Testis (tissue), 3 donors: ENCODE results near the gene VPREB3. TPM values are rescaled to one million over a fixed set of nuclear protein-coding genes. Genes with fewer than 3 reads are reported as not detected.

Source experiments
- DNase-seq: peaks from one replicate; pipeline ENCODE4 v3.0.0-alpha.2; 2019
- H3K27ac ChIP-seq, 2 donors: fragments of 200-600 bp; sonication (generic); one replicate each; pipeline ENCODE4 v1.5.1; 2019
- H3K27me3 ChIP-seq: fragments of 200-600 bp; sonication (generic); one replicate; pipeline ENCODE4 v1.5.1; 2019
- H3K36me3 ChIP-seq: fragments of 200-600 bp; sonication (generic); one replicate; pipeline ENCODE4 v1.5.1; 2017; ENCODE audit warnings: low read depth; ENCODE audit errors: missing control alignments
- H3K4me1 ChIP-seq: fragments of 200-600 bp; sonication (generic); one replicate; pipeline ENCODE4 v1.5.1; 2019
- H3K4me3 ChIP-seq, 2 donors: fragments of 200-600 bp; sonication (generic); one replicate each; pipeline ENCODE4 v1.5.1; 2017 to 2019
- H3K9me3 ChIP-seq: fragments of 200-600 bp; sonication (generic); one replicate; pipeline ENCODE4 v1.5.1; 2017
- CTCF ChIP-seq, 3 experiments: fragments of 450-650 bp in 2 of 3; fragments of 200-600 bp in 1 of 3; sonication (generic) in 1 of 3; IDR thresholded peaks; one replicate each; pipeline ENCODE4 v1.5.1; 2016 to 2019; ENCODE audit warnings: antibody characterized with exemption in 3 of 3, mild to moderate bottlenecking in 2 of 3, moderate library complexity in 1 of 3
- POLR2A ChIP-seq: fragments of 450-650 bp; IDR thresholded peaks from one replicate; pipeline ENCODE4 v1.6.1; 2017; ENCODE audit warnings: antibody characterized with exemption, mild to moderate bottlenecking, moderate library complexity
- WGBS, 2 donors: methylation state at CpG; one replicate each; pipeline ENCODE4 v1.1.5; 2018; 5-methylcytosine and 5-hydroxymethylcytosine counted together
- intact Hi-C: fragments of 100-400 bp; cut with DNase I; formaldehyde crosslinking; loops from one replicate; pipeline ENCODE4 v1.15.1; 2023; ENCODE audit warnings: low total_unique reads
- polyA plus RNA-seq: library from polyadenylated mRNA; stranded (reverse); fragments of 350-450 nt; fragmentation: Illumina TruSeq; extraction: RNeasy Lipid Tissue Mini Kit (QIAGEN cat#74804); gene quantifications from one replicate; pipeline ENCODE4 v1.2.3, GENCODE V29; 2014; ENCODE audit warnings: low read depth, low replicate concordance; ENCODE audit not compliant: insufficient read depth
- total RNA-seq, 2 donors: library from RNA; depleted of rRNA; stranded (reverse); fragments of >200 nt; gene quantifications; one replicate each; pipeline ENCODE4 v1.2.3, GENCODE V29; 2016

VPREB3 gene
- total and polyA plus RNA-seq, 3 donors from 2014 or later, result 0.68 to 1.2 TPM; not detected in 1

- no peak for TF ChIP-seq POLR2A
- TF ChIP-seq CTCF (IDR thresholded peaks at IDR 0.05), result no peak
- Histone ChIP-seq H3K27me3 (no peaks in the 10 kb centered on the region), H3K27ac (no peak overlapping the region), H3K36me3 (no peaks in the 10 kb centered on the region), H3K4me3 (no peak overlapping the region), H3K9me3 (no peaks in the 10 kb centered on the region), H3K4me1 (no peaks in the 10 kb centered on the region)
- intact Hi-C loops, result no loop called here
- no peak for DNase-seq
- WGBS, 2 donors, result 87 to 92% methylated on average over 10 to 11 of the region's 11 CpGs
Observed at GRCh38 chr22:23777776-23778576, 23.8 kb upstream of the VPREB3 start.

DNA sequence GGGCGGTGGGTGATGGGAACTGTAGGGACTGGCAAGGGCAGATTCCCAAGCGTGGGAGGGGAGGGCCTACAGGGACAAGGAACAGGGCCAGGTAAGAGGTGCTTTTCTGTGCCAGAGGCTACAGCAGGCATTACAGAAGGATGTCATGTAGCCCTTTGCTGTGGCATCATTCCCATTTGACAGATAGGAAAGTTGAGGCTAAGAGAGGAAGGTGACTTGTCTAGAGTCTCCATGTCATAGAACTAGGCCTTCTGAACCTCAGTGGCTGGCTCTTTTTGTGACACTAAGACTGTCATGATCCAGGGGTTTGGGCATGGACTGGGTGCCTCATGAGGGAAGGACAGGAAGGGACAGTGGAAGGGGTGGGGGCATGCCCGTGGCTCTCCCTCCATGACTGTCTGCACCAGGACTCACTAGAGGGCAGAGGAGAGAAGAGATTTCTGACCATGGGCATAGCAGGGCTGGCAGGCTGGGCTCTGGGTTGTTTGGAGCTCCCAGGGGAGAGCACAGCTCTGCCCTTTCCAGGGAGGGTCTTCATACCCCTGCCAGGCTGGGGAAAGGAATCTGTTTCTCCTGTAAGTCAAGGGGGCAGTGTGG is 21.7 kb upstream of the VPREB3 start:
- Histone ChIP-seq H3K27ac (no peak overlapping the region), H3K27me3 (no peaks in the 10 kb centered on the region), H3K4me1 (peaks cover 6% of the 10 kb centered on the region), H3K36me3 (no peaks in the 10 kb centered on the region), H3K4me3 (no peak overlapping the region), H3K9me3 (no peaks in the 10 kb centered on the region)
- WGBS, 2 donors, result 75 to 91% methylated on average over 3 of the region's 3 CpGs
- no peak for TF ChIP-seq POLR2A
- DNase-seq, result no peak
- intact Hi-C loops, result no loop called here

- intact Hi-C loops, result no loop called here
- H3K27ac ChIP-seq, result no peak overlapping the region
Observed at GRCh38 chr22:23774922-23775436, 20.8 kb upstream of the VPREB3 start.

DNA sequence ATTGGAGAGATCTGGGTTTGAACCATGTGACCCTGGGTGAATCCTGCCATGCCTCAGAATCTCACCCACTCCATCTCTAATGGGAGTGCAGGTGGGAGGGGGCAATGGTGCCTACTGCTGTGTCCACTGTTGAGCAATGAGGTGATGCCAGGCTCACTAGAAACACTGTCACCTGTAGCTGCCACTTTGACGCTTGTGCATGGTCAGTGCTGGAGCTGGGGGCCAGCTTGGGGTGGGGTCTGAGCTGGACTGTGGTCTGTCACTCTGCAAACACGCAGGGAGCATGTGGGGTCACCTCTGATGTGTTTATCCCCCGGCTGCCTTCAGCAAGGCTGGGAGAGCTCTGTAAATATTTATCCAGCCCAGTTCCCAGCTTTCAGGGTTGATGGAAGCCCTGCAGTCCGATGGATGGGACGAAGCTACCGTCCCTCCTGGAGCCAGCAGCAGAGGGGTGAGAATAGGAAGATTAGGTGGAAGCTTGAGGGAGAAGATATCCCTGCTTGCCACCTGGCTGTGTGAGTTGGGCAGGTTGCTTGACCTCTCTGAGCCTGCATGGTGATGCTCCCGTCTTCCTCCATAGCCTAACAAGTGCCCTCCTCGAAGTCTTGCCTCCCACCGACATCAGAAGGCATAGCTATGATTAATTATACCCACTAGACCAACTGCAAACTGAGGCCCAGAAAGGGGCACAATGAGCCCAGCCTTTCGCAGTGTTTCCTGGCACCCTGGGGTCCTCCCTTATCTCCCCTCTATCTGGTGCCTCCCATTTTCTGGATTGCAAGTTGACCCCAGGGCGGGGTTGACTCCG is 20.1 kb upstream of the VPREB3 start:
- intact Hi-C loops, result no loop called here
- no peak for TF ChIP-seq CTCF (IDR thresholded peaks at IDR 0.05)
- no peak for TF ChIP-seq POLR2A
- Histone ChIP-seq H3K4me1 (peaks cover 6% of the 10 kb centered on the region), H3K27ac (no peak overlapping the region), H3K36me3 (no peaks in the 10 kb centered on the region), H3K9me3 (no peaks in the 10 kb centered on the region), H3K4me3 (no peak overlapping the region), H3K27me3 (no peaks in the 10 kb centered on the region)
- 73 to 80% methylated on average over 7 to 12 of the region's 12 CpGs for WGBS, 2 donors
- DNase-seq, result no peak

More at GRCh38 chr22:23774922-23775436, 20.8 kb upstream of the VPREB3 start:
- Histone ChIP-seq H3K36me3 (no peaks in the 10 kb centered on the region), H3K4me1 (peaks cover 6% of the 10 kb centered on the region), H3K9me3 (no peaks in the 10 kb centered on the region), H3K27me3 (no peaks in the 10 kb centered on the region), H3K4me3 (no peak overlapping the region)
- 79 to 86% methylated on average over 2 of the region's 2 CpGs for WGBS, 2 donors
- TF ChIP-seq POLR2A, result no peak
- no peak for TF ChIP-seq CTCF (IDR thresholded peaks at IDR 0.05)
- no peak for DNase-seq
